ENCODE measurements around the gene EIF3CL. TPM values are rescaled to one million over a fixed set of nuclear protein-coding genes. Genes with fewer than 3 reads are reported as not detected.

EIF3CL gene
- 116 TPM for total RNA-seq

GRCh38 chr16:28403220-28404072 is at the start of gene EIF3CL:
Gene EIF3CL (minus strand): TSS chr16:28403841. CDS start chr16:28403618, 223 bp downstream.

GRCh38 chr16:28363408-28363807 is 40.2 kb downstream of the EIF3CL start, which contains the start of gene NPIPB6:
Gene NPIPB6 (minus strand): TSS chr16:28363508. CDS start chr16:28362822, 686 bp downstream.

Small RNA genes lying within 50 kb of the gene (small RNA-seq; reads per million reads assigned to genes)
- gene AC138904.2 (ENCODE audit: low replicate concordance) (not detected), gene MIR6862-1 (ENCODE audit: low replicate concordance) (not detected)

Other genes with a start within 250 kb of the EIF3CL start
- 129 TPM for gene XPO6, start 191.9 kb downstream of the EIF3CL start, total RNA-seq
- gene SBK1, start 111.3 kb downstream of the EIF3CL start, total RNA-seq = 39.8 TPM
- gene NPIPB6, start 40.3 kb downstream of the EIF3CL start, total RNA-seq = 8.5 TPM
- gene NPIPB7, start 68.5 kb upstream of the EIF3CL start, total RNA-seq = not detected
- gene CLN3, start 88.2 kb upstream of the EIF3CL start, total RNA-seq = 24.7 TPM
- 0.31 TPM for gene APOBR, start 90.8 kb upstream of the EIF3CL start, total RNA-seq
- not detected for gene IL27, start 103.0 kb upstream of the EIF3CL start, total RNA-seq
- gene NUPR1, start 135.1 kb upstream of the EIF3CL start, total RNA-seq = 0.31 TPM
- gene SGF29, start 150.1 kb upstream of the EIF3CL start, total RNA-seq = 21.3 TPM
- 1.6 TPM for gene SULT1A2, start 193.2 kb upstream of the EIF3CL start, total RNA-seq
- 9.7 TPM for gene SULT1A1, start 206.2 kb upstream of the EIF3CL start, total RNA-seq
- not detected for gene NPIPB8, start 234.2 kb upstream of the EIF3CL start, total RNA-seq

Measured in parietal lobe (tissue), 2 donors.